ENCODE data around the gene OBSCN. TPM values are rescaled to one million over a fixed set of nuclear protein-coding genes. Genes with fewer than 3 reads are reported as not detected.

Gene OBSCN
- total RNA-seq, 6 experiments from 2014 or later = 0.27 to 1.8 (median 0.53) TPM

GRCh38 chr1:228358039-228358763 is 150.4 kb downstream of the OBSCN start:
- Mint-ChIP-seq H3K27ac (no peak overlapping the region), H3K36me3 (ENCODE audit: low read depth) (no peaks in the 10 kb centered on the region), H3K27me3 (ENCODE audit: insufficient read depth) (no peaks in the 10 kb centered on the region; the same call in 1 of the 2 replicates), H3K4me3 (no peak overlapping the region), H3K9me3 (no peaks in the 10 kb centered on the region; the same call in 1 of the 2 replicates), H3K4me1 (ENCODE audit: low read depth) (no peaks in the 10 kb centered on the region)
- peak; percentile 15 for DNase-seq
- TF ChIP-seq, protein P1, sequence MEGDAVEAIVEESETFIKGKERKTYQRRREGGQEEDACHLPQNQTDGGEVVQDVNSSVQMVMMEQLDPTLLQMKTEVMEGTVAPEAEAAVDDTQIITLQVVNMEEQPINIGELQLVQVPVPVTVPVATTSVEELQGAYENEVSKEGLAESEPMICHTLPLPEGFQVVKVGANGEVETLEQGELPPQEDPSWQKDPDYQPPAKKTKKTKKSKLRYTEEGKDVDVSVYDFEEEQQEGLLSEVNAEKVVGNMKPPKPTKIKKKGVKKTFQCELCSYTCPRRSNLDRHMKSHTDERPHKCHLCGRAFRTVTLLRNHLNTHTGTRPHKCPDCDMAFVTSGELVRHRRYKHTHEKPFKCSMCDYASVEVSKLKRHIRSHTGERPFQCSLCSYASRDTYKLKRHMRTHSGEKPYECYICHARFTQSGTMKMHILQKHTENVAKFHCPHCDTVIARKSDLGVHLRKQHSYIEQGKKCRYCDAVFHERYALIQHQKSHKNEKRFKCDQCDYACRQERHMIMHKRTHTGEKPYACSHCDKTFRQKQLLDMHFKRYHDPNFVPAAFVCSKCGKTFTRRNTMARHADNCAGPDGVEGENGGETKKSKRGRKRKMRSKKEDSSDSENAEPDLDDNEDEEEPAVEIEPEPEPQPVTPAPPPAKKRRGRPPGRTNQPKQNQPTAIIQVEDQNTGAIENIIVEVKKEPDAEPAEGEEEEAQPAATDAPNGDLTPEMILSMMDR (IDR thresholded peaks at IDR 0.05) = no peak

DNA sequence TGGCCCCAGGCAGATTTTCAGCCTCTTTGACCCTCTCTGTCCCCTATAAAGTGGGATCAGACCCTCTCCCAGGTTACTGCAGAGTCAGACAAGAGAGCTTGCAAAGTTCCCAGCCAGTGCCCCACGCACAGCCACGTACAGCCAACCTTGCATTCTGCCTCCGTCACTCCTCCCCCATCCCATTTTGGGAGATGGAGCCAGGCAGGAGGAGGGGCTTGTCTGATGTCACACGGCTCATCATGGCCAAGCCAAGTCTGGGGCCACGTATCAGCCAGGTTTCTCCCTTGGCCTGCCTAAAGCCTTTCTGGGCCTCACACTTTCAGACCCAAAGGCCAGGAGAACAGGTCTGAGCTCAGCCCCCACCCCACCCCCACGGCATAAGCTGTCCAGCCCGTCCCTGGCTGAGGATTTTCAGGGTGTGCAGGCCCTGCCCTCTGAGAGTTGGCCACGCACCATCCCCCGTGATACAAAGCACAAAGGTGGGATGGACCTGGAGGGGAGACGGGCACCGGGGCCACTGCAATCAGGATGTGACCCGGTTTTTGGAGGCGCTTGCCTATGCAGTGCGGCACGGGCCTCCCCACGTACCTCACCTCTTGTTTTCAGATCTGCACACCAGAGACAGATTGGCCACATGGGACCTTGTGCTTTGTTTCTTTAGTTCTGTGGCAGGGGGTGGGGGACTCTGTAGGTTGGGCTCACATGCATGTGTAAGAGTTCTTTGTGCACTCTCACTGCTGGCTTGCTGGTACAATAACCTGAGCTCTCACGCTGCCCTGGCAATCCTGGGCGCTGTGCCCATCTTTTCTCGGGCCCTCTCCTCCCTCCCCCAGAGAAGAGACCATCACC is 151.1 kb downstream of the OBSCN start:
- no peaks in the 10 kb centered on the region; the same call in 1 of the 2 replicates for H3K27me3 Mint-ChIP-seq (ENCODE audit: insufficient read depth)
- H3K4me1 Mint-ChIP-seq (ENCODE audit: low read depth) = no peaks in the 10 kb centered on the region
- no peak for DNase-seq
- no peaks in the 10 kb centered on the region; the same call in 1 of the 2 replicates for H3K9me3 Mint-ChIP-seq
- TF ChIP-seq, protein P1 (IDR thresholded peaks at IDR 0.05) = no peak
- H3K4me3 Mint-ChIP-seq = no peak overlapping the region
- H3K27ac Mint-ChIP-seq = no peak overlapping the region
- no peaks in the 10 kb centered on the region for H3K36me3 Mint-ChIP-seq (ENCODE audit: low read depth)

DNA sequence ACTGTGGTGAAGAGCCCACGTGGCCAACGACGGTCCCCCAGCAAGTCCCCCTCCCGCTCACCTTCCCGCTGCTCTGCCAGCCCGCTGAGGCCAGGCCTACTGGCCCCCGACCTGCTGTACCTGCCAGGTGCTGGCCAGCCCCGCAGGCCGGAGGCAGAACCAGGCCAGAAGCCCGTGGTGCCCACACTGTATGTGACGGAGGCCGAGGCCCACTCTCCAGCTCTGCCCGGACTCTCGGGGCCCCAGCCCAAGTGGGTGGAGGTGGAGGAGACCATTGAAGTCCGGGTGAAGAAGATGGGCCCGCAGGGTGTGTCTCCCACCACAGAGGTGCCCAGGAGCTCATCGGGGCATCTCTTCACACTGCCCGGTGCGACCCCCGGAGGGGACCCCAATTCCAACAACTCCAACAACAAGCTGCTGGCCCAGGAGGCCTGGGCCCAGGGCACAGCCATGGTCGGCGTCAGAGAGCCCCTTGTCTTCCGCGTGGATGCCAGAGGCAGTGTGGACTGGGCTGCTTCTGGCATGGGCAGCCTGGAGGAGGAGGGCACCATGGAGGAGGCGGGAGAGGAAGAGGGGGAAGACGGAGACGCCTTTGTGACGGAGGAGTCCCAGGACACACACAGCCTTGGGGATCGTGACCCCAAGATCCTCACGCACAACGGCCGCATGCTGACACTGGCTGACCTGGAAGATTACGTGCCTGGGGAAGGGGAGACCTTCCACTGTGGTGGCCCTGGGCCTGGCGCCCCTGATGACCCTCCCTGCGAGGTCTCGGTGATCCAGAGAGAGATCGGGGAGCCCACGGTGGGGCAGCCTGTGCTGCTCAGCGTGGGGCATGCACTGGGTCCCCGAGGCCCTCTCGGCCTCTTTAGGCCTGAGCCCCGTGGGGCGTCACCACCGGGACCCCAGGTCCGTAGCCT is 152.0 kb downstream of the OBSCN start:
- DNase-seq = no peak
- TF ChIP-seq, protein P1 (IDR thresholded peaks at IDR 0.05) = no peak
- Mint-ChIP-seq H3K9me3 (no peaks in the 10 kb centered on the region; the same call in 1 of the 2 replicates), H3K4me3 (no peak overlapping the region), H3K36me3 (ENCODE audit: low read depth) (no peaks in the 10 kb centered on the region), H3K27ac (no peak overlapping the region), H3K27me3 (ENCODE audit: insufficient read depth) (peaks cover 2% of the 10 kb centered on the region), H3K4me1 (ENCODE audit: low read depth) (no peaks in the 10 kb centered on the region)

DNA sequence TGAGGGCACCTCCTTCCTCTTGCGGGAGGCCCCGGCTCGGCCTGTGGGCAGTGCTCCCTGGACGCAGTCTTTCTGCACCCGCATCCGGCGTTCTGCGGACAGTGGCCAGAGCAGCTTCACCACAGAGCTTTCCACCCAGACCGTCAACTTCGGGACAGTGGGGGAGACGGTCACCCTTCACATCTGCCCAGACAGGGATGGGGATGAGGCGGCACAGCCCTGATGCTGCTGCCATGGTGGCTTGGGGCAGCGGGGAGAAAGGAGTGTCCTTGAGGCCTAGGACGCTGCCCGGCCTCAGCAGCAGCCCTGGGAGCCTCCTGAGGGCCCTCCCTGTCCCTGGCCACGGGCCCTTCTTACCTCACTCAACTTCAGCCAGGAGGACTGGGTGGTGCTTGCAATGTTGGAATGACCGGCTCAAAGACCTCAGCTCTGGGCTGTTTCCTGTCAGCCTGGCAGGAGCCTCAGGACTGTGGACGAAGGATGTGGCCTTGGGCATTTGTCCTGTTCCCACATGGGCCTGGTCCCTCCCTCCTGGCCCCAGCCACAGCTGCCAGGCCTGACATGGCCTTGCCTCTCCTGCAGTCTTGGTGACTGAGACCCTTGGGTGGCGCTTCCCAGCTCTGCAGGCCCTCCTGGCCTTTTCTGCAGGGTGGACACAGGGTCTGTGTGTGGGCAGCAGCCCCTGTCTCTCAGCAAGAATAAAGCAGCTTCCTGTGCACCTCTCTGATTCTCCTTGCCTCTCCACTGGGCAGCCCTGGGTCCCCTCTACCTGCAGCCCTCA is 152.9 kb downstream of the OBSCN start:
- TF ChIP-seq, protein P1 (IDR thresholded peaks at IDR 0.05) = no peak
- Mint-ChIP-seq H3K9me3 (no peaks in the 10 kb centered on the region; the same call in 1 of the 2 replicates), H3K4me3 (no peak overlapping the region), H3K36me3 (ENCODE audit: low read depth) (no peaks in the 10 kb centered on the region), H3K27me3 (ENCODE audit: insufficient read depth) (peaks cover 2% of the 10 kb centered on the region), H3K4me1 (ENCODE audit: low read depth) (no peaks in the 10 kb centered on the region), H3K27ac (no peak overlapping the region)
- DNase-seq = no peak
